ENCODE results near the gene THRB. TPM values are rescaled to one million over a fixed set of nuclear protein-coding genes. Genes with fewer than 3 reads are reported as not detected.

Gene THRB
- total RNA-seq, 2 experiments from 2014 or later: not detected

GRCh38 chr3:24198728-24199127 lies 295.9 kb downstream of the THRB start:
- H3K27ac Mint-ChIP-seq: no peak overlapping the region
- CTCF ChIA-PET: no interaction called here
- no peak overlapping the region for H3K4me3 Mint-ChIP-seq
- no peaks in the 10 kb centered on the region for H3K4me1 Mint-ChIP-seq
- ATAC-seq (no peak), DNase-seq (no peak)
- no peaks in the 10 kb centered on the region for H3K36me3 Mint-ChIP-seq
- peaks cover 19% of the 10 kb centered on the region for H3K27me3 Mint-ChIP-seq
- H3K9me3 Mint-ChIP-seq (ENCODE audit: low read depth): no peaks in the 10 kb centered on the region

GRCh38 chr3:24197809-24198208 lies 296.8 kb downstream of the THRB start:
- Mint-ChIP-seq H3K27me3 (peaks cover 21% of the 10 kb centered on the region), H3K36me3 (no peaks in the 10 kb centered on the region), H3K27ac (no peak overlapping the region), H3K4me1 (no peaks in the 10 kb centered on the region), H3K9me3 (ENCODE audit: low read depth) (no peaks in the 10 kb centered on the region), H3K4me3 (no peak overlapping the region)
- no peak for DNase-seq
- no peak for ATAC-seq
- CTCF ChIA-PET: no interaction called here

GRCh38 chr3:24196526-24196925 lies 298.1 kb downstream of the THRB start:
- Mint-ChIP-seq H3K36me3 (no peaks in the 10 kb centered on the region), H3K27ac (no peak overlapping the region), H3K9me3 (ENCODE audit: low read depth) (no peaks in the 10 kb centered on the region), H3K4me1 (no peaks in the 10 kb centered on the region), H3K27me3 (peaks cover 18% of the 10 kb centered on the region), H3K4me3 (no peak overlapping the region)
- ATAC-seq: no peak
- no peak for DNase-seq
- CTCF ChIA-PET: no interaction called here

- no peaks in the 10 kb centered on the region for H3K36me3 Mint-ChIP-seq
- CTCF ChIA-PET: interaction anchor here (0.6 kb wide), 1 partner anchor 47 kb away, joined by 3 read pairs; no protein-coding TSS in a partner anchor
- no peak for ATAC-seq
- H3K4me3 Mint-ChIP-seq: no peak overlapping the region
- DNase-seq: no peak
- H3K4me1 Mint-ChIP-seq: no peaks in the 10 kb centered on the region
- no peak overlapping the region for H3K27ac Mint-ChIP-seq
- H3K27me3 Mint-ChIP-seq: peaks cover 17% of the 10 kb centered on the region
- H3K9me3 Mint-ChIP-seq (ENCODE audit: low read depth): no peaks in the 10 kb centered on the region
Measured at GRCh38 chr3:24195504-24196230, 299.0 kb downstream of the THRB start.

GRCh38 chr3:24192469-24193056 lies 302.1 kb downstream of the THRB start:
- no peak for DNase-seq
- Mint-ChIP-seq H3K27me3 (peaks cover 16% of the 10 kb centered on the region), H3K4me1 (no peaks in the 10 kb centered on the region), H3K9me3 (ENCODE audit: low read depth) (no peaks in the 10 kb centered on the region), H3K36me3 (no peaks in the 10 kb centered on the region), H3K4me3 (no peak overlapping the region), H3K27ac (no peak overlapping the region)
- CTCF ChIA-PET: no interaction called here
- ATAC-seq: no peak

GRCh38 chr3:24191801-24192403 lies 302.7 kb downstream of the THRB start:
- Mint-ChIP-seq H3K27ac (no peak overlapping the region), H3K36me3 (no peaks in the 10 kb centered on the region), H3K4me1 (no peaks in the 10 kb centered on the region), H3K27me3 (peaks cover 16% of the 10 kb centered on the region), H3K9me3 (ENCODE audit: low read depth) (no peaks in the 10 kb centered on the region), H3K4me3 (no peak overlapping the region)
- DNase-seq: no peak
- CTCF ChIA-PET: interaction anchor here (1.2 kb wide), 1 partner anchor 11 kb away, joined by 3 read pairs; no protein-coding TSS in a partner anchor
- ATAC-seq: no peak

GRCh38 chr3:24190256-24190655 lies 304.4 kb downstream of the THRB start:
- Mint-ChIP-seq H3K36me3 (no peaks in the 10 kb centered on the region), H3K27ac (no peak overlapping the region), H3K27me3 (peaks cover 12% of the 10 kb centered on the region), H3K4me1 (no peaks in the 10 kb centered on the region), H3K9me3 (ENCODE audit: low read depth) (no peaks in the 10 kb centered on the region), H3K4me3 (no peak overlapping the region)
- CTCF ChIA-PET: no interaction called here
- ATAC-seq: no peak
- no peak for DNase-seq

- CTCF ChIA-PET: interaction anchor here (0.7 to 1.7 kb wide), 9 partner anchors 13 to 498 kb away, joined by 3 to 8 read pairs (median 3); no protein-coding TSS in a partner anchor
- Mint-ChIP-seq H3K4me3 (no peak overlapping the region), H3K36me3 (no peaks in the 10 kb centered on the region), H3K9me3 (ENCODE audit: low read depth) (no peaks in the 10 kb centered on the region), H3K4me1 (no peaks in the 10 kb centered on the region), H3K27ac (no peak overlapping the region), H3K27me3 (peaks cover 8% of the 10 kb centered on the region)
- peak; percentile 44 for DNase-seq
- ATAC-seq: peak; percentile 61
Measured at GRCh38 chr3:24185738-24186384, 308.8 kb downstream of the THRB start.

- DNase-seq: no peak
- ATAC-seq: no peak
- H3K4me1 Mint-ChIP-seq: no peaks in the 10 kb centered on the region
- H3K9me3 Mint-ChIP-seq (ENCODE audit: low read depth): no peaks in the 10 kb centered on the region
- H3K36me3 Mint-ChIP-seq: no peaks in the 10 kb centered on the region
- no peak overlapping the region for H3K4me3 Mint-ChIP-seq
- no peak overlapping the region for H3K27ac Mint-ChIP-seq
- peaks cover 5% of the 10 kb centered on the region for H3K27me3 Mint-ChIP-seq
- CTCF ChIA-PET: interaction anchor here (1.7 kb wide), 1 partner anchor 11 kb away, joined by 8 read pairs; no protein-coding TSS in a partner anchor
Measured at GRCh38 chr3:24184528-24185176, 310.0 kb downstream of the THRB start.

- no peaks in the 10 kb centered on the region for H3K9me3 Mint-ChIP-seq (ENCODE audit: low read depth)
- no peaks in the 10 kb centered on the region for H3K4me1 Mint-ChIP-seq
- DNase-seq (no peak), ATAC-seq (no peak)
- H3K27ac Mint-ChIP-seq: no peak overlapping the region
- H3K4me3 Mint-ChIP-seq: no peak overlapping the region
- H3K27me3 Mint-ChIP-seq: no peaks in the 10 kb centered on the region
- H3K36me3 Mint-ChIP-seq: no peaks in the 10 kb centered on the region
- CTCF ChIA-PET: no interaction called here
Measured at GRCh38 chr3:24182756-24183155, 311.9 kb downstream of the THRB start.

GRCh38 chr3:24181256-24181655 lies 313.4 kb downstream of the THRB start:
- Mint-ChIP-seq H3K9me3 (ENCODE audit: low read depth) (no peaks in the 10 kb centered on the region), H3K27ac (no peak overlapping the region), H3K4me1 (no peaks in the 10 kb centered on the region), H3K36me3 (no peaks in the 10 kb centered on the region), H3K4me3 (no peak overlapping the region), H3K27me3 (no peaks in the 10 kb centered on the region)
- ATAC-seq: no peak
- DNase-seq: no peak
- CTCF ChIA-PET: interaction anchor here (1.3 kb wide), 1 partner anchor 10 kb away, joined by 3 read pairs; no protein-coding TSS in a partner anchor

GRCh38 chr3:24180616-24181015 lies 314.0 kb downstream of the THRB start:
- no peaks in the 10 kb centered on the region for H3K4me1 Mint-ChIP-seq
- ATAC-seq (no peak), DNase-seq (no peak)
- H3K4me3 Mint-ChIP-seq: no peak overlapping the region
- H3K9me3 Mint-ChIP-seq (ENCODE audit: low read depth): no peaks in the 10 kb centered on the region
- H3K36me3 Mint-ChIP-seq: no peaks in the 10 kb centered on the region
- H3K27me3 Mint-ChIP-seq: no peaks in the 10 kb centered on the region
- CTCF ChIA-PET: interaction anchor here (1.3 kb wide), 1 partner anchor 11 kb away, joined by 3 read pairs; no protein-coding TSS in a partner anchor
- no peak overlapping the region for H3K27ac Mint-ChIP-seq

GRCh38 chr3:24177201-24177600 lies 317.4 kb downstream of the THRB start:
- Mint-ChIP-seq H3K4me1 (no peaks in the 10 kb centered on the region), H3K4me3 (no peak overlapping the region), H3K9me3 (ENCODE audit: low read depth) (no peaks in the 10 kb centered on the region), H3K36me3 (no peaks in the 10 kb centered on the region), H3K27ac (no peak overlapping the region), H3K27me3 (no peaks in the 10 kb centered on the region)
- CTCF ChIA-PET: no interaction called here
- ATAC-seq: no peak
- DNase-seq: no peak

Data from activated CD8-positive, alpha-beta memory T cell treated with anti-CD3 and anti-CD28 coated beads, Interleukin-2, amount 10 ng/mL, durations not matched to agents 7 days and 5 days (primary cell).